Adrenal gland (tissue), 5 donors: ENCODE measurements around the gene HMBS.

Source experiments
- POLR2A ChIP-seq, 2 donors: fragments of 450-650 bp; IDR thresholded peaks; one replicate each; pipeline ENCODE4 v1.6.1; 2017; ENCODE audit warnings: antibody characterized with exemption in 2 of 2, mild to moderate bottlenecking in 2 of 2, moderate library complexity in 1 of 2
- TF ChIP-seq, protein P1 (sequence below), 6 experiments: fragments of 450-650 bp in 4 of 6; fragments of 200-600 bp in 2 of 6; sonication (generic) in 1 of 6; IDR thresholded peaks; 1 replicate in 5 of 6; 2 replicates in 1 of 6; pipeline versions ENCODE4 v1.5.1 to v1.8.0; 2016 to 2021; ENCODE audit warnings: antibody characterized with exemption in 6 of 6, mild to moderate bottlenecking in 2 of 6, moderate library complexity in 1 of 6
- donor health status: DM: no; HTN: no; CAD: no.

DNA sequence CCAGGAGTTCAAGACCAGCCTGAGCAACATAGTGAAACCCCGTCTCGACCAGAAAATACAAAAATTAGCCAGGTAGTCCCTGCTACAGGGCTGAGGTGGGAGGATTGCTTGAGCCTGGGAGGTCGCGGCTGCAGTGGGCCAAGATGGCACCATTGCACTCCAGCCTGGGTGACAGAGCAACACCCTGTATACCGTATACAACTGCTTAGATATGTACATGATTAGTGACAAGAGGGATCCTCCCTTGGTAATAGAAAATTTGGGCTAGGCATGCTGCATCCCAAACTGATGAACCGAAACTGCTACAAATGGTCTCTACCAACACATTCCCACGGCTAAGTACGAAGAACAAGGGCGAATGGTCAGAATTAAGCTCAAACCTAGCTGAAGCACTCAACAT lies 41.8 kb upstream of the HMBS start:
- TF ChIP-seq, protein P1, sequence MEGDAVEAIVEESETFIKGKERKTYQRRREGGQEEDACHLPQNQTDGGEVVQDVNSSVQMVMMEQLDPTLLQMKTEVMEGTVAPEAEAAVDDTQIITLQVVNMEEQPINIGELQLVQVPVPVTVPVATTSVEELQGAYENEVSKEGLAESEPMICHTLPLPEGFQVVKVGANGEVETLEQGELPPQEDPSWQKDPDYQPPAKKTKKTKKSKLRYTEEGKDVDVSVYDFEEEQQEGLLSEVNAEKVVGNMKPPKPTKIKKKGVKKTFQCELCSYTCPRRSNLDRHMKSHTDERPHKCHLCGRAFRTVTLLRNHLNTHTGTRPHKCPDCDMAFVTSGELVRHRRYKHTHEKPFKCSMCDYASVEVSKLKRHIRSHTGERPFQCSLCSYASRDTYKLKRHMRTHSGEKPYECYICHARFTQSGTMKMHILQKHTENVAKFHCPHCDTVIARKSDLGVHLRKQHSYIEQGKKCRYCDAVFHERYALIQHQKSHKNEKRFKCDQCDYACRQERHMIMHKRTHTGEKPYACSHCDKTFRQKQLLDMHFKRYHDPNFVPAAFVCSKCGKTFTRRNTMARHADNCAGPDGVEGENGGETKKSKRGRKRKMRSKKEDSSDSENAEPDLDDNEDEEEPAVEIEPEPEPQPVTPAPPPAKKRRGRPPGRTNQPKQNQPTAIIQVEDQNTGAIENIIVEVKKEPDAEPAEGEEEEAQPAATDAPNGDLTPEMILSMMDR (IDR thresholded peaks at IDR 0.05) = no peak
- no peak for TF ChIP-seq POLR2A (IDR thresholded peaks at IDR 0.05)
